ENCODE data around the gene KIAA0513. TPM values are rescaled to one million over a fixed set of nuclear protein-coding genes. Genes with fewer than 3 reads are reported as not detected.

KIAA0513 gene
- total RNA-seq, 1 experiment from 2014 or later, result 6.6 TPM

- no peak for TF ChIP-seq ELF1 (IDR thresholded peaks at IDR 0.05; ENCODE audit: borderline replicate concordance, low read depth)
- no peak for TF ChIP-seq CBX3 (IDR thresholded peaks at IDR 0.05; ENCODE audit: low read depth)
- TF ChIP-seq TCF7L2 (IDR thresholded peaks at IDR 0.05; ENCODE audit: borderline replicate concordance, extremely low read depth, insufficient read depth, insufficient read length), result no peak
- peak; percentile 32; the same call in 1 of the 2 replicates for TF ChIP-seq SP1 (IDR thresholded peaks at IDR 0.05; ENCODE audit: low read depth)
- peak; percentile 54; the same call in 1 of the 2 replicates for TF ChIP-seq FOSL1 (IDR thresholded peaks at IDR 0.05; ENCODE audit: low read depth)
Observed at GRCh38 chr16:84985079-84986065, 42.2 kb upstream of the KIAA0513 start (continued).

- CTCF ChIA-PET, result interaction anchor here (1.0 kb wide), 1 partner anchor 15 kb away, joined by 5 read pairs; no protein-coding TSS in a partner anchor
- peak overlapping the region; percentile 18; the same call in 1 of the 2 replicates for H3K9ac ChIP-seq (ENCODE audit: low read length)
- H3K9me2 ChIP-seq (ENCODE audit: insufficient read depth), result no peaks in the 10 kb centered on the region
- BruUV-seq (replicated peaks), result no TSS peak
- peak overlapping the region; percentile 63 for H3K4me2 ChIP-seq (ENCODE audit: low read length)
- no peak for DNase-seq (ENCODE audit: low read depth, low spot score)
- POLR2A ChIA-PET, result no interaction called here
- H3K79me2 ChIP-seq (ENCODE audit: insufficient read depth, low read length), result peaks cover 48% of the 10 kb centered on the region
- H3K9me3 ChIP-seq (ENCODE audit: control insufficient read depth in 1 of 2, insufficient read depth in 1 of 2, low read depth in 1 of 2, low read length in 2 of 2), result no peaks in the 10 kb centered on the region
- no peaks in the 10 kb centered on the region for H3K27me3 ChIP-seq (ENCODE audit: insufficient read depth, low read length)
- peak overlapping the region in 1 of 2 experiments; percentile 21; a peak in 1 of 4 replicates for H3K4me3 ChIP-seq (replicated peaks in 1 of 2; ENCODE audit: low read depth in 1 of 2, low read length in 2 of 2)
- H2AFZ ChIP-seq (ENCODE audit: low read depth, low read length, poor library complexity, severe bottlenecking), result no peak overlapping the region
- H3K27ac ChIP-seq (ENCODE audit: low read depth, low read length), result peak overlapping the region; percentile 68
- intact Hi-C loops (cut with micrococcal nuclease), result no loop called here
- H4K20me1 ChIP-seq (ENCODE audit: insufficient read depth), result no peaks in the 10 kb centered on the region; the same call in 1 of the 2 replicates
- TF ChIP-seq ZBTB33 (IDR thresholded peaks at IDR 0.05; ENCODE audit: extremely low read depth, insufficient replicate concordance, low read length) (no peak), YY1 (IDR thresholded peaks at IDR 0.05; ENCODE audit: extremely low read depth, insufficient replicate concordance, low read depth, low read length) (no peak), ATF3 (IDR thresholded peaks at IDR 0.05) (no peak), EZH2phosphoT487 (IDR thresholded peaks at IDR 0.05; ENCODE audit: borderline replicate concordance) (no peak), SRF (IDR thresholded peaks at IDR 0.05; ENCODE audit: low read depth) (no peak), MAX (IDR thresholded peaks at IDR 0.05) (no peak)
- RAD21 ChIA-PET (ENCODE audit: low non-redundant PET in 1 of 2, low total read pairs in 2 of 2, uncharacterized antibody in 2 of 2, unreplicated experiment in 2 of 2), result no interaction called here
- ATAC-seq, result no peak
- peaks cover 23 to 52% of the 10 kb centered on the region in 2 experiments; a peak in 3 of 4 replicates for H3K36me3 ChIP-seq (ENCODE audit: control insufficient read depth in 1 of 2, insufficient read depth in 2 of 2, low read length in 2 of 2)
- peaks cover 22 to 30% of the 10 kb centered on the region in 2 experiments for H3K4me1 ChIP-seq (ENCODE audit: control insufficient read depth in 1 of 2, insufficient read depth in 2 of 2, low read length in 2 of 2)
Observed at GRCh38 chr16:84986102-84986501, 41.5 kb upstream of the KIAA0513 start.
